ENCODE measurements around the gene ANO3. TPM values are rescaled to one million over a fixed set of nuclear protein-coding genes. Genes with fewer than 3 reads are reported as not detected.

Gene ANO3
- total and polyA plus RNA-seq, 2 of the 4 experiments (the other 2 are of a cell fraction): 0.02 to 0.18 TPM

GRCh38 chr11:26579683-26580082 lies 247.8 kb downstream of the ANO3 start:
- H3K9ac ChIP-seq (ENCODE audit: low read depth, low read length): no peak overlapping the region
- no peak overlapping the region for H4K91ac ChIP-seq (ENCODE audit: insufficient read depth, low read depth, low read length)
- no peak overlapping the region for H3K27ac ChIP-seq (ENCODE audit: insufficient read depth, low read length)
- H3K18ac ChIP-seq (ENCODE audit: low read depth, low read length): no peak overlapping the region
- no peaks in the 10 kb centered on the region for H3K9me3 ChIP-seq (ENCODE audit: control insufficient read depth, insufficient read depth, low read length)
- TF ChIP-seq MAFK (IDR thresholded peaks at IDR 0.05; ENCODE audit: low read depth, low read length) (no peak), RAD21 (IDR thresholded peaks at IDR 0.05; ENCODE audit: low read length) (no peak), MAZ (IDR thresholded peaks at IDR 0.05; ENCODE audit: borderline replicate concordance, low read depth, low read length) (no peak), FOS (IDR thresholded peaks at IDR 0.05; ENCODE audit: low read depth, low read length) (no peak), RCOR1 (IDR thresholded peaks at IDR 0.05; ENCODE audit: insufficient replicate concordance, low read length) (no peak), NFE2L2 (IDR thresholded peaks at IDR 0.05; ENCODE audit: low read depth, low read length) (no peak), ELK1 (IDR thresholded peaks at IDR 0.05; ENCODE audit: borderline replicate concordance, low read depth, low read length) (no peak), CEBPB (IDR thresholded peaks at IDR 0.05; ENCODE audit: low read depth, low read length) (no peak), USF2 (IDR thresholded peaks at IDR 0.05; ENCODE audit: low read depth, low read length) (no peak), SMC3 (IDR thresholded peaks at IDR 0.05; ENCODE audit: low read depth, low read length) (no peak), RFX5 (IDR thresholded peaks at IDR 0.05; ENCODE audit: low read depth, low read length) (no peak), POLR2A (IDR thresholded peaks at IDR 0.05; ENCODE audit: low read depth, low read length) (no peak)
- H2BK15ac ChIP-seq (ENCODE audit: low read depth, low read length): no peak overlapping the region
- ChIA-PET CTCF (interaction anchor here (0.7 kb wide), 1 partner anchor 104 kb away, joined by 4 read pairs; no protein-coding TSS in a partner anchor), POLR2A (ENCODE audit: unreplicated experiment) (no interaction called here)
- no peak overlapping the region for H3K23ac ChIP-seq (ENCODE audit: low read depth, low read length)
- no peak overlapping the region for H4K5ac ChIP-seq (ENCODE audit: low read depth, low read length)
- DNase-seq: no peak
- ATAC-seq (ENCODE audit: low read depth): no peak
- H2BK120ac ChIP-seq (ENCODE audit: low read depth, low read length): no peak overlapping the region
- no TSS peak for BruUV-seq (replicated peaks)
- no peaks in the 10 kb centered on the region for H4K20me1 ChIP-seq (ENCODE audit: insufficient read depth, low read length)
- H3K4me1 ChIP-seq (ENCODE audit: control insufficient read depth, insufficient read depth, low read length): no peaks in the 10 kb centered on the region
- no CpG with 5 or more reads among the region's 2 CpGs for WGBS, 2 experiments (ENCODE audit: extremely low coverage in 2 of 2, insufficient read length in 1 of 2)
- no peak overlapping the region for H2AK5ac ChIP-seq (ENCODE audit: low read depth, low read length)
- H3K27me3 ChIP-seq (ENCODE audit: control insufficient read depth, insufficient read depth, low read length): no peaks in the 10 kb centered on the region
- H3K79me1 ChIP-seq (ENCODE audit: low read depth in 1 of 2, low read length in 2 of 2): no peaks in the 10 kb centered on the region
- H2BK20ac ChIP-seq (ENCODE audit: low read depth, low read length): no peak overlapping the region
- no peak overlapping the region for H3K4me3 ChIP-seq (ENCODE audit: insufficient read depth, low read depth, low read length)
- H3K56ac ChIP-seq (ENCODE audit: extremely low read depth, insufficient read depth, low read length): no peak overlapping the region
- dilution Hi-C loops (cut with HindIII; ENCODE audit: low sequenced_read_pairs, unreplicated experiment): no loop called here
- no peak overlapping the region for H2AK9ac ChIP-seq (replicated peaks; ENCODE audit: low read depth, low read length, poor library complexity)
- intact Hi-C loops (cut with micrococcal nuclease): no loop called here
- in situ Hi-C loops (cut with MboI; ENCODE audit: low sequenced_read_pairs): no loop called here
- H3K9me1 ChIP-seq (ENCODE audit: insufficient read depth, low read length): no peaks in the 10 kb centered on the region
- no peak overlapping the region for H2AFZ ChIP-seq (replicated peaks; ENCODE audit: low read length, poor library complexity)
- no peak overlapping the region for H3K4me2 ChIP-seq (ENCODE audit: low read depth, low read length)
- H4K8ac ChIP-seq (ENCODE audit: low read depth in 2 of 2, low read length in 2 of 2): no peak overlapping the region
- no peak overlapping the region for H3K4ac ChIP-seq (ENCODE audit: low read depth, low read length)
- H2BK5ac ChIP-seq (ENCODE audit: low read depth, low read length, poor library complexity, severe bottlenecking): no peak overlapping the region
- no peaks in the 10 kb centered on the region for H3K36me3 ChIP-seq (ENCODE audit: control insufficient read depth, insufficient read depth, low read length)
- H3K14ac ChIP-seq (replicated peaks; ENCODE audit: low read depth, low read length): no peak overlapping the region
